Adipocyte (in vitro differentiated cells): ENCODE data around the gene TMEM120B.
A peak's percentile ranks its signal among the peaks of the same experiment; 100 is the strongest.
"Not testable (repeated sequence)": the region's sequence is repeated elsewhere in the genome, so short reads cannot be mapped to it uniquely, and the experiment has no call there.

Experiments
- DNase-seq: peaks from one replicate; pipeline ENCODE4 v3.0.0-alpha.2; 2015; ENCODE audit warnings: low read depth
- H3K27me3 ChIP-seq: replicated peaks from 2 replicates; pipeline ENCODE4 v1.7.0; 2013; ENCODE audit warnings: mild to moderate bottlenecking, low read length, moderate library complexity; ENCODE audit not compliant: control insufficient read depth, insufficient read depth
- H3K36me3 ChIP-seq: 2 replicates; pipeline ENCODE4 v1.7.0; 2013; ENCODE audit warnings: low read length, mild to moderate bottlenecking, moderate library complexity; ENCODE audit not compliant: control insufficient read depth, insufficient read depth, severe bottlenecking
- H3K4me1 ChIP-seq: 2 replicates; pipeline ENCODE4 v1.7.0; 2013; ENCODE audit warnings: mild to moderate bottlenecking, low read length, moderate library complexity; ENCODE audit not compliant: control insufficient read depth, insufficient read depth
- H3K4me3 ChIP-seq: 2 replicates; pipeline ENCODE4 v1.7.0; 2013; ENCODE audit warnings: mild to moderate bottlenecking, low read length, moderate library complexity
- H3K9ac ChIP-seq: 2 replicates; pipeline ENCODE4 v1.7.0; 2013; ENCODE audit warnings: mild to moderate bottlenecking, low read length, moderate library complexity
- H3K9me3 ChIP-seq: 2 replicates; pipeline ENCODE4 v1.7.0; 2013; ENCODE audit warnings: mild to moderate bottlenecking, low read length, moderate library complexity; ENCODE audit not compliant: control insufficient read depth

TMEM120B gene

GRCh38 chr12:121689430-121689829, 23.1 kb upstream of the TMEM120B start:
- peaks cover 4% of the 10 kb centered on the region for H3K4me1 ChIP-seq
- H3K9me3 ChIP-seq, result no peaks in the 10 kb centered on the region
- no peak overlapping the region for H3K4me3 ChIP-seq
- no peaks in the 10 kb centered on the region for H3K36me3 ChIP-seq
- no peaks in the 10 kb centered on the region for H3K27me3 ChIP-seq
- H3K9ac ChIP-seq, result no peak overlapping the region
- no peak for DNase-seq

- not testable (repeated sequence) for H3K27me3 ChIP-seq, H3K9ac ChIP-seq, H3K4me3 ChIP-seq, DNase-seq, H3K4me1 ChIP-seq, H3K36me3 ChIP-seq, H3K9me3 ChIP-seq
These were observed 19.8 kb upstream of the TMEM120B start for GRCh38 chr12:121692744-121693143.

- Histone ChIP-seq H3K4me1 (no peaks in the 10 kb centered on the region), H3K9me3 (no peaks in the 10 kb centered on the region), H3K36me3 (no peaks in the 10 kb centered on the region), H3K9ac (no peak overlapping the region), H3K4me3 (no peak overlapping the region), H3K27me3 (no peaks in the 10 kb centered on the region)
- DNase-seq, result no peak
These were observed 19.3 kb upstream of the TMEM120B start for GRCh38 chr12:121693155-121693687.

GRCh38 chr12:121697093-121697698, 15.4 kb upstream of the TMEM120B start:
- no peaks in the 10 kb centered on the region for H3K9me3 ChIP-seq
- peak; percentile 89 for DNase-seq
- peaks cover under 1% of the 10 kb centered on the region for H3K27me3 ChIP-seq
- H3K4me3 ChIP-seq, result no peak overlapping the region
- H3K4me1 ChIP-seq, result peaks cover 6% of the 10 kb centered on the region
- H3K36me3 ChIP-seq, result no peaks in the 10 kb centered on the region
- no peak overlapping the region for H3K9ac ChIP-seq

- DNase-seq, H3K27me3 ChIP-seq, H3K9ac ChIP-seq, H3K36me3 ChIP-seq, H3K9me3 ChIP-seq, H3K4me3 ChIP-seq, H3K4me1 ChIP-seq: not testable (repeated sequence)
These were observed 14.7 kb upstream of the TMEM120B start for GRCh38 chr12:121697861-121698260.

- H3K36me3 ChIP-seq, result no peaks in the 10 kb centered on the region
- H3K9me3 ChIP-seq, result no peaks in the 10 kb centered on the region
- H3K4me3 ChIP-seq, result no peak overlapping the region
- DNase-seq, result no peak
- H3K4me1 ChIP-seq, result peaks cover 6% of the 10 kb centered on the region
- H3K27me3 ChIP-seq, result peaks cover 10% of the 10 kb centered on the region
- H3K9ac ChIP-seq, result no peak overlapping the region
These were observed 10.8 kb upstream of the TMEM120B start for GRCh38 chr12:121701667-121702277.

- Histone ChIP-seq H3K27me3 (peaks cover 10% of the 10 kb centered on the region), H3K4me3 (no peak overlapping the region), H3K36me3 (no peaks in the 10 kb centered on the region), H3K4me1 (peaks cover 6% of the 10 kb centered on the region), H3K9me3 (no peaks in the 10 kb centered on the region), H3K9ac (no peak overlapping the region)
- no peak for DNase-seq
These were observed 9.6 kb upstream of the TMEM120B start for GRCh38 chr12:121702944-121703343.

- no peaks in the 10 kb centered on the region for H3K36me3 ChIP-seq
- DNase-seq, result no peak
- H3K4me1 ChIP-seq, result peaks cover 8% of the 10 kb centered on the region
- H3K4me3 ChIP-seq, result no peak overlapping the region
- H3K27me3 ChIP-seq, result peaks cover 10% of the 10 kb centered on the region
- no peaks in the 10 kb centered on the region for H3K9me3 ChIP-seq
- no peak overlapping the region for H3K9ac ChIP-seq
These were observed 7.0 kb upstream of the TMEM120B start for GRCh38 chr12:121705514-121705913.

- Histone ChIP-seq H3K9me3 (no peaks in the 10 kb centered on the region), H3K4me3 (no peak overlapping the region), H3K4me1 (peaks cover 11% of the 10 kb centered on the region), H3K27me3 (no peaks in the 10 kb centered on the region), H3K36me3 (no peaks in the 10 kb centered on the region), H3K9ac (no peak overlapping the region)
- no peak for DNase-seq
These were observed 4.1 kb upstream of the TMEM120B start for GRCh38 chr12:121708313-121709063.

- H3K4me1 ChIP-seq, result peaks cover 17% of the 10 kb centered on the region
- not testable (repeated sequence) for H3K36me3 ChIP-seq, H3K9me3 ChIP-seq, H3K4me3 ChIP-seq, H3K27me3 ChIP-seq, H3K9ac ChIP-seq, DNase-seq
These were observed 3.5 kb upstream of the TMEM120B start for GRCh38 chr12:121709064-121709424.

- no peaks in the 10 kb centered on the region for H3K27me3 ChIP-seq
- DNase-seq, result peak; percentile 39
- H3K36me3 ChIP-seq, result no peaks in the 10 kb centered on the region
- no peak overlapping the region for H3K4me3 ChIP-seq
- H3K9ac ChIP-seq, result no peak overlapping the region
- no peaks in the 10 kb centered on the region for H3K9me3 ChIP-seq
- H3K4me1 ChIP-seq, result peaks cover 18% of the 10 kb centered on the region
These were observed 3.0 kb upstream of the TMEM120B start for GRCh38 chr12:121709478-121709961.
